GM21825 (cell line): Measurements from ENCODE around the gene USP33.
"Not testable (repeated sequence)": the region's sequence is repeated elsewhere in the genome, so short reads cannot be mapped to it uniquely, and the experiment has no call there.

Experiments used
- ATAC-seq: cut with Tn5 transposase; IDR thresholded peaks from one replicate; pipeline ENCODE4 v1.9.1; 2021; ENCODE audit warnings: mild to moderate bottlenecking, moderate library complexity; ENCODE audit not compliant: unreplicated experiment

The USP33 gene

GRCh38 chr1:77741316-77741715 is 18.3 kb downstream of the USP33 start:
- no peak for ATAC-seq

GRCh38 chr1:77739235-77739634 is 20.4 kb downstream of the USP33 start:
- no peak for ATAC-seq

- no peak for ATAC-seq
Measured at GRCh38 chr1:77732090-77732489, 27.6 kb downstream of the USP33 start.

DNA sequence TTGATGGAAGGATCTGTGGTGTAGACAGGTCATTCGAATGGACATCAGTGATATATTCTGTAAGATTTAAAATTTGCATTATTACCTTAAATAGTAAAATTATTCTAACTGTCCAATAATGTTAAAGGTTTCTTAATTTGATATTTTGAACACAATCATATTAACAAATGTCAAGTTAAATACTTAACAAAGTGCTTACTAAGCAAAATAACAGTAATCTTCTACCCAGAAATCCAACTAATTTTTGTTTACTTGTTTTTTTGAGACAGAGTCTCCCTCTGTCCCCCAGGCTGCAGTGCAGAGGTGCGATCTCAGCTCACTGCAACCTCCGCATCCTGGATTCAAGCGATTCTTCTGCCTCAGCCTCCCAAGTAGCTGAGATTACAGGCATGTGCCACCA is 33.9 kb downstream of the USP33 start:
- no peak for ATAC-seq

DNA sequence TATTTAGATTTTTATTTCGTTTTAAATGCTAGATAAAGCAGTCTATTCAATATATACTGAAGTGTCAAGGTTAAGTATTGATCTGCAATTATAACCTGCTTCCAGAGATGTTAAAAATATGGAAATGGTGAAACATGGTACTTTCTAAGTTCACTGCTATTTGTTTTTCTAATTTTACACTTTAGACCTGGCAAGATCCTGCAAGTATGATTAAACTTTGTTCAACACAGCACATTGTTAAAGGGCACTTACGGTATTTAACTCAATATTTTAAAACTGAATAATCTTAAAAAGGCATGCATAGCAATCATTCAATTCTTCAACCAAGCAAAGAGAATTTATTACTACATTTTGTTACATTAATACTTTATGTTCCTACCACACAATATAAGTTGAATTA is 41.5 kb downstream of the USP33 start:
- no peak for ATAC-seq

GRCh38 chr1:77716065-77716464 is 43.6 kb downstream of the USP33 start:
- no peak for ATAC-seq

GRCh38 chr1:77709727-77710126 is 49.9 kb downstream of the USP33 start:
- ATAC-seq, result no peak

GRCh38 chr1:77706321-77706720 is 53.3 kb downstream of the USP33 start:
- ATAC-seq, result no peak

DNA sequence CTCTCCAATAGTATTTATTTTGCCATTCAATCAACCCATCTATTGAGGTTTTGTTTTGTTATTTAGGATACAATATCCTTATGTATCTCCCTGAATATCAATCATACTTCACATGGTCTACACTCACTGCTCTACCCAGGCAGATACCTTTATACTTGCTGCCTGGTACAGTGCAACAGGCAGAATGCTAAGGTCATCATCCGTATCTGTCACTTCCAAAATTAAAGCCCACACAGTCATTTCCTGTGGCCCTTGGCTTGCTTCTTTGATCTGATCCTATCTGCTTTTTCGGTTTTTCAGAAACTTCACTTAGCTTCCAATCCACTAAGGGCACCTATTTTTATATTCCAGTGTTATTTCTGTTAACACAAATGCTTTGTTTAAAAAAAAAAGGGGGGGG is 54.9 kb downstream of the USP33 start:
- no peak for ATAC-seq

GRCh38 chr1:77699673-77700072 is 60.0 kb downstream of the USP33 start:
- ATAC-seq, result not testable (repeated sequence)

DNA sequence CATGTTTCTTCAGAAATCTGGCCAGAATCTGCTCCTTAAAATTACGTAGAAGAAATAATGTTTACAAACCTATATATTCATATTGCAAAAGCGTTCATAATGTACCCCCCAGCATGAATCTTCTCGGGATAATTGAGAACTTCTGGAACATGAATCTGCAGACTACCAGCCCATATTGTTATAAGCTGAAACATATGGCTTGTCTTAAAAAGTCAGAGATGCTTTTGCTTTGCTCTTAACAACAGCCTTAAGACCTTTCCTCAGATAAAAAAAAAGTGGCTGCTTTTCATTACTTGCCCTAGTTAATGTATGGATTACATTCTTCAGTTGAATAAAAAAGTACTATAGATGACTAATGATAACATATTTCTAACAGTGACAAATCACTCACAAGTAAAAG is 62.2 kb downstream of the USP33 start:
- no peak for ATAC-seq

DNA sequence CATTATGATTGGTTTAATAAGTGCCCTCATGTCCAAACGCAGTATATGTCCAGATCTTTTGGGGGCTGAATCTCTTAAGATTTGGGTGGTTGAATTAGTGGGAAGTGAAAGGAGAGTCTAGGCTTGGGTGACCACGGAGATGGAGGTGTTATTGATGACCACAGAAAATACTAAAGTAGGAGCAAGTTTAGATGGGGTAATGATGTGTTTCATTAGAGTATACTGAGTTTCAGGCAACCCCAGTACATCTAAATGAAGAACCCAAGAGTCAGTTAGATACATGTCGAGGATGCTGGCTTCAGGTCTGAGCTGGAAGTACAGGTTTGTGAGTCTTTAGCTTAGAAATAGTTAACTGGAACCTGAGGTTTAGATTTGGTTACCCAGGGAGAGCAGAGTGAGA is 70.7 kb downstream of the USP33 start:
- no peak for ATAC-seq

- no peak for ATAC-seq
Measured at GRCh38 chr1:77687519-77687906, 72.1 kb downstream of the USP33 start.

DNA sequence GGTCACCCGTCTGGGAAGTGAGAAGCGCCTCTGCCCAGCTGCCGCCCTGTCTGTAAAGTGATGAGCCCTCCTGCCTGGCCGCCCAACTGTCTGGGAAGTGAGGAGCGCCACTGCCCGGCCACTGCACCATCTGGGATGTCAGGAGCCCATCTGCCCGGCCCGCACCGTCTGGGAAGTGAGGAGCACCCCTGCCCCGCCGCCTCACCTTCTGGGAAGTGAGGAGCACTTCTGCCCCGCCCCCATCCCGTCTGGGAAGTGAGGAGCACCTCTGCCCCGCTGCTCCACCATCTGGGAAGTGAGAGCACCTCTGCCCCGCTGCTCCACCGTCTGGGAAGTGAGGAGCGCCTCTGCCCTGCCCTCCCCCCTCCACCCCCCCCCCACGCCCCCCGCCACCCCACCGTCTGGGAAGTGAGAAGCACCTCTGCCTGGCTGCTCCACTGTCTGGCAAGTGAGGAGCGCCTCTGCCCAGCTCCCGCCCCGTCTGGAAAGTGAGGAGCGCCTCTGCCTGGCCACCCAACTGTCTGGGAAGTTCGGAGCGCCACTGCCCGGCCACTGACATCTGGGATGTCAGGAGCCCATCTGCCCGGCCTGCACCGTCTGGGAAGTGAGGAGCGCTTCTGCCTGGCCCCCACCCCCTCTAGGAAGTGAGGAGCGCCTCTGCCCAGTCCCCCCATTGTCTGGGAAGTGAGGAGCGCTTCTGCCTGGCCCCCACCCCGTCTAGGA is 72.7 kb downstream of the USP33 start:
- ATAC-seq, result no peak

GRCh38 chr1:77683160-77684148 is 76.2 kb downstream of the USP33 start:
- ATAC-seq, result peak; percentile 82

- peak; percentile 66 for ATAC-seq
Measured at GRCh38 chr1:77682460-77683159, 77.0 kb downstream of the USP33 start, which contains the start of gene ZZZ3. Gene ZZZ3, minus strand, starts transcription at chr1:77682658. Its CDS starts 49,304 bp downstream, at chr1:77633354.

DNA sequence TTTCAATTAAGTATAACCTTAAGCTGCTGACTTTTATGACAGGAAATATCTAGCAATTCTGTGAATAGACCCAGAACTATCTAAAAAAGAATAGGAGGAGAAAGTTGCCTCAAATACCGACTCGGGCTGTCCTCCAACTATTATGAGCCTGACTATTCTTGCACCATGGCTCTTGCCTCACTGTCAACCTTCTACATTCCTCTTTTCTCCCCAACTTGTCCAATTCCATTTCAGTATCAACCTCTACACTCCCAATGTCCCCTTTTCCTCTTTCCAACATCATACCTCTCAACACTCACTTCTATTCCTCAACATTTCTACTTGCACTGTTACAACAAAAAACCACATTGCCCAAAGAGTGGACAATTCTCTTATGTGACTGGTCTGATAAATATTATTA is 79.5 kb downstream of the USP33 start:
- no peak for ATAC-seq

- ATAC-seq, result no peak
Measured at GRCh38 chr1:77678660-77679610, 80.7 kb downstream of the USP33 start.

GRCh38 chr1:77674807-77675206 is 84.8 kb downstream of the USP33 start:
- ATAC-seq, result not testable (repeated sequence)

DNA sequence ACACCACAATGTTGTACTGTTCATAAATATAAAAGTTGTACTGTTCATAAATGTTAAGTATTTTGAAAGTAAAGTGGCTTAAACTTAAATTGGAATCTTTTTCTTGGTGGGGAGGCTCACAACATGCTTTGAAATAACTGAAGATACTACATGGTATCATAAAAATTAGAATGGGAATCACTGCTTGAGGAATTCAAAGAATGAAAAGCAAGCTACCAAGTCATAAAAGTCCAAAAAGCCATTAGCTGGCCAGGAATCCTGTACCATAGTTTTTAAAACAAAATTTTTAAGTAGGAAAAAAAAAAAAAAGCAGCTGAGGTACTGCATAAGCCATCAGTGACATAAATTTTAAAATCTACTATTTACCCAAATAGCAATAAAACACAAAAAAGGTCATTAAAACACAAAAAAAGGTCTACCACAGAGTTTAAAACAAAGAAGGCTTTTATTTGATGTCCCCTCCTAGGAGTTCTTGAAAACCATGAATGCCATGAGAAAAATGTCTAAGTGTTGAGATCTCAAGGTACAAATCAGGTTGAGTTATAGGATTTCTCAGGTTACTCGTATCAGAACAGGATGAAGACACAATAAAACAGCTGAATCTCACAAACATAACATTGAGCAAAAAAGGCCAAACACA is 85.8 kb downstream of the USP33 start:
- no peak for ATAC-seq
